WTC11 (cell line): ENCODE measurements around the gene THOP1. TPM values are rescaled to one million over a fixed set of nuclear protein-coding genes. Genes with fewer than 3 reads are reported as not detected.

Experiments
- ATAC-seq: fragments of 200-7000 bp; cut with Tn5 transposase; 2 replicates; pipeline ENCODE4 v1.10.0; 2021; ENCODE audit warnings: mild to moderate bottlenecking, moderate library complexity
- CTCF ChIA-PET: fragments of 300-600 bp; sonication (Branson Sonifier 250); formaldehyde crosslinking; loops from one replicate; lab custom pipeline; 2021; ENCODE audit warnings: antibody characterized with exemption; lab: Charles Lee
- POLR2A ChIA-PET: fragments of 350-600 bp; sonication (Branson Sonifier 250); formaldehyde crosslinking; loops from one replicate; lab custom pipeline; 2021; ENCODE audit warnings: antibody characterized with exemption; lab: Charles Lee
- DNase-seq: peaks from one replicate; pipeline ENCODE4 v3.0.0; 2021; ENCODE audit warnings: low spot score
- H3K27ac Mint-ChIP-seq: 2 replicates; pipeline ENCODE4 v1.8.0; 2021; ENCODE audit warnings: mixed read lengths
- H3K27me3 Mint-ChIP-seq: 2 replicates; pipeline ENCODE4 v1.8.0; 2021; ENCODE audit warnings: low read depth, mild to moderate bottlenecking, moderate library complexity, mixed read lengths
- H3K36me3 Mint-ChIP-seq: 2 replicates; pipeline ENCODE4 v1.8.0; 2021; ENCODE audit warnings: mixed read lengths
- H3K4me1 Mint-ChIP-seq: 2 replicates; pipeline ENCODE4 v1.8.0; 2022; ENCODE audit warnings: mixed read lengths
- H3K4me3 Mint-ChIP-seq: 2 replicates; pipeline ENCODE4 v1.8.0; 2021; ENCODE audit warnings: mild to moderate bottlenecking, moderate library complexity, mixed read lengths
- H3K9me3 Mint-ChIP-seq: 2 replicates; pipeline ENCODE4 v1.8.0; 2021; ENCODE audit warnings: mixed read lengths
- E2F1 ChIP-seq: sonication (generic); formaldehyde crosslinking; IDR thresholded peaks from 2 replicates; pipeline ENCODE4 v1.8.0; 2022; ENCODE audit warnings: mild to moderate bottlenecking, missing genetic modification reagents
- E2F5 ChIP-seq: sonication (generic); formaldehyde crosslinking; IDR thresholded peaks from 2 replicates; pipeline ENCODE4 v1.8.1; 2022; ENCODE audit warnings: mild to moderate bottlenecking, moderate library complexity, missing genetic modification reagents
- ELF4 ChIP-seq: sonication (generic); formaldehyde crosslinking; IDR thresholded peaks from 2 replicates; pipeline ENCODE4 v1.8.1; 2022; ENCODE audit warnings: low read depth, mild to moderate bottlenecking, moderate library complexity, missing genetic modification reagents
- ETV6 ChIP-seq: sonication (generic); formaldehyde crosslinking; IDR thresholded peaks from 2 replicates; pipeline ENCODE4 v1.8.1; 2022; ENCODE audit warnings: mild to moderate bottlenecking, missing genetic modification reagents
- GRHL2 ChIP-seq: fragments of 250-450 bp; sonication (Bioruptor Pico); IDR thresholded peaks from 2 replicates; pipeline ENCODE4 v1.8.0; 2022; ENCODE audit warnings: mild to moderate bottlenecking, moderate library complexity; ENCODE audit not compliant: insufficient replicate concordance, severe bottlenecking
- JUN ChIP-seq: sonication (generic); formaldehyde crosslinking; IDR thresholded peaks from 2 replicates; pipeline ENCODE4 v1.8.0; 2023; ENCODE audit warnings: mild to moderate bottlenecking, missing genetic modification reagents
- MXD4 ChIP-seq: fragments of 250-450 bp; sonication (Bioruptor Pico); IDR thresholded peaks from 2 replicates; pipeline ENCODE4 v1.8.0; 2021; ENCODE audit warnings: mild to moderate bottlenecking, moderate library complexity, borderline replicate concordance
- NFATC4 ChIP-seq: fragments of 250-450 bp; sonication (Bioruptor Pico); IDR thresholded peaks from 2 replicates; pipeline ENCODE4 v1.9.0; 2021; ENCODE audit warnings: mild to moderate bottlenecking
- NFE2L1 ChIP-seq: sonication (generic); formaldehyde crosslinking; IDR thresholded peaks from 2 replicates; pipeline ENCODE4 v1.8.1; 2023; ENCODE audit warnings: missing genetic modification reagents
- SMAD3 ChIP-seq: sonication (generic); formaldehyde crosslinking; IDR thresholded peaks from 2 replicates; pipeline ENCODE4 v1.8.0; 2022; ENCODE audit warnings: missing genetic modification reagents, mild to moderate bottlenecking, borderline replicate concordance
- ZBTB21 ChIP-seq: sonication (generic); formaldehyde crosslinking; IDR thresholded peaks from 2 replicates; pipeline ENCODE4 v1.8.1; 2023; ENCODE audit warnings: mild to moderate bottlenecking, missing genetic modification reagents, borderline replicate concordance
- ZNF121 ChIP-seq: sonication (generic); formaldehyde crosslinking; IDR thresholded peaks from 2 replicates; pipeline ENCODE4 v1.8.0; 2023; ENCODE audit warnings: missing genetic modification reagents
- ZNF138 ChIP-seq: sonication (generic); formaldehyde crosslinking; conservative IDR thresholded peaks from 2 replicates; pipeline ENCODE4 v1.8.1; 2022; ENCODE audit warnings: mild to moderate bottlenecking, moderate library complexity, missing genetic modification reagents
- ZNF232 ChIP-seq: sonication (generic); formaldehyde crosslinking; IDR thresholded peaks from 2 replicates; pipeline ENCODE4 v1.8.0; 2022; ENCODE audit warnings: mild to moderate bottlenecking, missing genetic modification reagents
- total RNA-seq: library from RNA; stranded (reverse); gene quantifications from 3 replicates; pipeline ENCODE4 v1.2.3, GENCODE V29; 2021
- TF ChIP-seq, protein P1 (sequence below): sonication (generic); formaldehyde crosslinking; IDR thresholded peaks from 2 replicates; pipeline ENCODE4 v1.8.0; 2023; ENCODE audit warnings: missing genetic modification reagents, mild to moderate bottlenecking, borderline replicate concordance
- TF ChIP-seq, protein P2 (sequence below): sonication (generic); formaldehyde crosslinking; IDR thresholded peaks from 2 replicates; pipeline ENCODE4 v1.8.1; 2023; ENCODE audit warnings: mild to moderate bottlenecking, missing genetic modification reagents, moderate library complexity
- TF ChIP-seq, protein P3 (sequence below): fragments of 250-450 bp; sonication (Bioruptor Pico); conservative IDR thresholded peaks from 2 replicates; pipeline ENCODE4 v1.9.0; 2021; ENCODE audit warnings: mild to moderate bottlenecking

THOP1 gene
- total RNA-seq, 1 experiment from 2014 or later = 181 TPM

DNA sequence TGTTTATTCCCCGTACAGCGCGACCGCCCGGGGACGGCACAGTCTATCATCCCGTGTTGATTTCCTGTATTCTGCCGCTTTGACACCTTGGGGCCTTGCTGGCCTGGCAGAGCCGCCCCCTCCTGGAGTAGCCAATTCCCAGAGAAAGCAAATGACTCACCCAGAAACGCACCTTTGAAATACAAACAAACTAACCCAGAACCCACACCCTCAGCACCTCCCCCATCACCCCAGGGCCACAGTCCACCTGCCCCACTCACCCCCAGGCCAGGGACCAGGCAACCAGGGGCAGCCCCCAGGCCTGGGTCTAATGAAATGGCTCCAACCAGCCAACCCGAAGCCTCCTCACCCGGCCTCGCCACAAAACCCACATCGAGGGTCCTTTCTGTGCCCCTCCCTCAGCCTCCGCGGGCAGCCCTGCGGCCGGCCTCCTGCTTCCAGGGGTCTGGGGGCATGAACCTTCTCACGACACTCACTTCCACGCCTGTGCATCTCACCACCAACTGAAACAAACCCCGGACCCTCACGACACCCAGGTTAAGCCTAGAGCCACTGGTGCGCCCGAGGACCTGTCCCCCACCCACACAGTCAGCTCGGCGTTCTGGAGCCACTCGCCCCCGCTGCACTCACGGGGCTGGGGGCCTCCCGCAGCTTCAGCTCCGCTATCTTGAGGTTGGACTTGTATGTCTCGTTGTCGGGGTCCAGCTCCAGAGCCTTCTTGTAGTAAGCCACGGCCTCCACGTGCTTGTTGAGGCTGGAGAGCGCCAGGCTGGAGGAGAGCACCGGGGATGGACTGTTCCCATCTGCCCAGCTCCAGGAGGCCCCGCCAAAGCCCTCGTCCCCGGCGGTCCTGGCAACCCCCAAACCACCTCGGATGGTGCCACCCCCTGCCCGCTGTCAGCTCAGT lies 23.2 kb upstream of the THOP1 start:
- H3K27ac Mint-ChIP-seq = no peak overlapping the region
- ChIA-PET CTCF (interaction anchor here (1.4 kb wide), 1 partner anchor 125 kb away, joined by 3 read pairs; no protein-coding TSS in a partner anchor), POLR2A (no interaction called here)
- H3K4me1 Mint-ChIP-seq = no peaks in the 10 kb centered on the region
- no peak overlapping the region for H3K4me3 Mint-ChIP-seq
- no peaks in the 10 kb centered on the region for H3K27me3 Mint-ChIP-seq
- TF ChIP-seq E2F5 (CRISPR knock-in tag) (no peak), ELF4 (CRISPR knock-in tag) (no peak), ZNF138 (CRISPR knock-in tag) (no peak), GRHL2 (no peak), JUN (CRISPR knock-in tag) (no peak), SMAD3 (no peak), ETV6 (CRISPR knock-in tag) (no peak), ZBTB21 (no peak), ZNF232 (no peak), E2F1 (CRISPR knock-in tag) (no peak), ZNF121 (no peak), NFATC4 (no peak), MXD4 (CRISPR knock-in tag) (no peak), NFE2L1 (CRISPR knock-in tag) (no peak)
- TF ChIP-seq, protein P1, sequence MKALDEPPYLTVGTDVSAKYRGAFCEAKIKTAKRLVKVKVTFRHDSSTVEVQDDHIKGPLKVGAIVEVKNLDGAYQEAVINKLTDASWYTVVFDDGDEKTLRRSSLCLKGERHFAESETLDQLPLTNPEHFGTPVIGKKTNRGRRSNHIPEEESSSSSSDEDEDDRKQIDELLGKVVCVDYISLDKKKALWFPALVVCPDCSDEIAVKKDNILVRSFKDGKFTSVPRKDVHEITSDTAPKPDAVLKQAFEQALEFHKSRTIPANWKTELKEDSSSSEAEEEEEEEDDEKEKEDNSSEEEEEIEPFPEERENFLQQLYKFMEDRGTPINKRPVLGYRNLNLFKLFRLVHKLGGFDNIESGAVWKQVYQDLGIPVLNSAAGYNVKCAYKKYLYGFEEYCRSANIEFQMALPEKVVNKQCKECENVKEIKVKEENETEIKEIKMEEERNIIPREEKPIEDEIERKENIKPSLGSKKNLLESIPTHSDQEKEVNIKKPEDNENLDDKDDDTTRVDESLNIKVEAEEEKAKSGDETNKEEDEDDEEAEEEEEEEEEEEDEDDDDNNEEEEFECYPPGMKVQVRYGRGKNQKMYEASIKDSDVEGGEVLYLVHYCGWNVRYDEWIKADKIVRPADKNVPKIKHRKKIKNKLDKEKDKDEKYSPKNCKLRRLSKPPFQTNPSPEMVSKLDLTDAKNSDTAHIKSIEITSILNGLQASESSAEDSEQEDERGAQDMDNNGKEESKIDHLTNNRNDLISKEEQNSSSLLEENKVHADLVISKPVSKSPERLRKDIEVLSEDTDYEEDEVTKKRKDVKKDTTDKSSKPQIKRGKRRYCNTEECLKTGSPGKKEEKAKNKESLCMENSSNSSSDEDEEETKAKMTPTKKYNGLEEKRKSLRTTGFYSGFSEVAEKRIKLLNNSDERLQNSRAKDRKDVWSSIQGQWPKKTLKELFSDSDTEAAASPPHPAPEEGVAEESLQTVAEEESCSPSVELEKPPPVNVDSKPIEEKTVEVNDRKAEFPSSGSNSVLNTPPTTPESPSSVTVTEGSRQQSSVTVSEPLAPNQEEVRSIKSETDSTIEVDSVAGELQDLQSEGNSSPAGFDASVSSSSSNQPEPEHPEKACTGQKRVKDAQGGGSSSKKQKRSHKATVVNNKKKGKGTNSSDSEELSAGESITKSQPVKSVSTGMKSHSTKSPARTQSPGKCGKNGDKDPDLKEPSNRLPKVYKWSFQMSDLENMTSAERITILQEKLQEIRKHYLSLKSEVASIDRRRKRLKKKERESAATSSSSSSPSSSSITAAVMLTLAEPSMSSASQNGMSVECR (CRISPR knock-in tag) = no peak
- TF ChIP-seq, protein P2, sequence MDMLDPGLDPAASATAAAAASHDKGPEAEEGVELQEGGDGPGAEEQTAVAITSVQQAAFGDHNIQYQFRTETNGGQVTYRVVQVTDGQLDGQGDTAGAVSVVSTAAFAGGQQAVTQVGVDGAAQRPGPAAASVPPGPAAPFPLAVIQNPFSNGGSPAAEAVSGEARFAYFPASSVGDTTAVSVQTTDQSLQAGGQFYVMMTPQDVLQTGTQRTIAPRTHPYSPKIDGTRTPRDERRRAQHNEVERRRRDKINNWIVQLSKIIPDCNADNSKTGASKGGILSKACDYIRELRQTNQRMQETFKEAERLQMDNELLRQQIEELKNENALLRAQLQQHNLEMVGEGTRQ (CRISPR knock-in tag) = no peak
- TF ChIP-seq, protein P3, sequence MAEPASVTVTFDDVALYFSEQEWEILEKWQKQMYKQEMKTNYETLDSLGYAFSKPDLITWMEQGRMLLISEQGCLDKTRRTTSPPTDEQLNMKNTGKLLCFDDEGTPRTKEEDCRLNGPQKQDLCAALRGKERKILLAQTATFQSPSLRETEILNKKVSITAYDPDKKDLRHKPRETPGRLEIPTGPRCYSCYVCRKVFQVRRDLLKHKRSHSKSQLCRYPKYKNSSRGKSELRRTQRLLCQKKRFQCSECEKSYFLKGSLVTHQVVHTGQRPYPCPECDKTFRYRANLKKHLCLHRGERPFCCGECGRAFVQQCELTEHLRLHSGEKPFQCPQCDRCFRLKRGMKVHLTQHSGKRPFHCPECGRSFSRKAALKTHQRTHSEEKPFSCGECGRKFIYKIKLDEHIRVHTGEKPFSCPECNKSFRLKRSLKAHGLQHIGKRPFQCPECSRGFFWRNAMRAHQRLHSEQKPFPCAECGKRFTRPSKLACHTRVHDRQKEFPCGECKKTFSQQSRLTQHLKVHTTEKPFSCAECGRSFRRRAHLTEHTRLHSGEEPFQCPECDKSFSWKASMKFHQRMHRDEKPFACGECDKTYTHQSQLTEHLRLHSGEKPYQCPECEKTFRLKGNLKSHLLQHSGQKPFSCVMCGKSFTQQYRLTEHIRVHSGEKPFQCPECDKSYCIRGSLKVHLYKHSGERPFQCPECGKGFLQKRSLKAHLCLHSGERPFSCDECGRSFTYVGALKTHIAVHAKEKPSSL (CRISPR knock-in tag) = no peak
- no peaks in the 10 kb centered on the region for H3K9me3 Mint-ChIP-seq
- peaks cover 37% of the 10 kb centered on the region for H3K36me3 Mint-ChIP-seq
- DNase-seq (no peak), ATAC-seq (no peak)
